Measurements from ENCODE around the gene PRKCB. TPM values are rescaled to one million over a fixed set of nuclear protein-coding genes. Genes with fewer than 3 reads are reported as not detected.
"Not testable (repeated sequence)": the region's sequence is repeated elsewhere in the genome, so short reads cannot be mapped to it uniquely, and the experiment has no call there.

The PRKCB gene
- total RNA-seq, 2 experiments from 2014 or later: 75.8 to 82.6 TPM

GRCh38 chr16:23900480-23901177 lies 64.8 kb downstream of the PRKCB start:
- no peak overlapping the region for H3K27ac Mint-ChIP-seq
- DNase-seq: no peak
- peaks cover 23% of the 10 kb centered on the region for H3K36me3 Mint-ChIP-seq
- no peaks in the 10 kb centered on the region for H3K27me3 Mint-ChIP-seq
- peaks cover 48% of the 10 kb centered on the region for H3K4me1 Mint-ChIP-seq
- H3K4me3 Mint-ChIP-seq: no peak overlapping the region
- H3K9me3 Mint-ChIP-seq: no peaks in the 10 kb centered on the region

DNA sequence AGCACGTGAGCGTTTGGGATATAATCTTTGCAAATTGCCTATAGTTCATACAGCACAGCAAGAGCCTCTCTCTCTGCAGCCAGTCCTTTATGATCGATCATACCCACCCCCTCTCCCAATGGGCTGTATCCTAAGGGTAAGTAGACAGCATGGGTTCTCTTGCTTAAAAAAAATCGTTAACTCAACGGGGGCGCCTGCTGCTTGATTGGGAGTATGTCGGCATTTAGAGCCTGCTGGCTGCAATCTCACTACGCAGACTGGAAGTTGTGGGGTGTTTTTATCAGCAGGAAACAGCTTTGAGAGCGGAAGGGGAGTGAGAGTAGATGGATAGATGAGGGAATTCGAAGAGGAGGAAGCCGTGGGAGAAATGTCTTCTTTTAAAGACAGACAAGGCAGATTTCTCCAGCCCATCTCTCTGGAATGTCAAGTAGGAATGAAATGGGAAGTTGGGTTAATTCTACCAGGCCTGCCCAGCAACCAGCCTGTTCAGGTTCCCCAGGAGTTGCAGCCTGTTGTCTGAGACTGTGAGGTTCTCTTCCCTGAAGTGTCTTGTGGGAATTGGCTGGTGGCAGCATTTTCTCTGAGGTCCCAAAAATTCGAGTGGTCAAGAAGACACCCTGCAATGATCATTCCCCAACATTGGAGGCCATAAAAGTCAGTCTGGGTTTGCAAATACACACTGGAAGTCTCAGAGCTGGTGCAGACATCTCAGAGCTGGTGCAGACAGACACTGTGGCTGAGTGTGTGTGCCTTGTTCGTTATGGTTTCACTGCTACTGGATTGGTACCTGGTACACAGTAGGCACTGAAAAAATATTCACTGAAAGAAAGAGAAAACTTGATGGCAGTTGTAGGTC lies 65.6 kb downstream of the PRKCB start:
- H3K27ac Mint-ChIP-seq: peak overlapping the region; percentile 57
- DNase-seq: no peak

DNA sequence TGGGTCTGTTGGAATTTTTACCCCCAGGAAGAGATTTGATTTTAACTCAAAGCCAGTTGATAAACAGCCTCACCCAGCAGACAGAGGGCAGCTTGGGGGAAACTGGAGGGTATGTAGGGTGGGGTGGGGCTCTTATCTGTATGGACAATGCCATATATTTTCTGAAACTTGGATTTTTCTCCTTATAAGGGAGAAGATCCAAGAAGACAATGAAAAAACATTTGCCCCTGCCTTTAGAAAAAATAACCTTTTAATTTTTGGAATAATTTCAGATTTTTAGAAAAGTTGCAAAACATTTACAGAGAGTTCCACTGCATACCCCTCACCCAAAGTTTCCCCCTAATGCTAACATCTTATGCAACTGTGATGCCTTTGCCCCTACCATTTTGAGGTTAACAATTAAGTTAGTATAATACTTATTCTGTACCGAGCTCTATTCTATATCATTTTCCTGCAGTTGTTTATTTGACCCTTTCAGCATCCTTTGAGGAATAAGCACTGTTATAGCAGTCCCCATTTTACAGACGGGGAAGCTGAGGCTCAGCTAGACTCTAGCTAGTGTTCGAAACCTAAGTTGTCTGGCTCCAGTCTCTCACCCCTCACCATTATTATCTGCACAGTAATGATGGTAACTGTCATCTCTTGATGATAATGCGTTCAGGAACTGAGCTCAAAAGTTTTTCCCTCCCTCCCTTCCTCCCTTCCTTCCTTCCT lies 66.4 kb downstream of the PRKCB start:
- peaks cover 14% of the 10 kb centered on the region for H3K36me3 Mint-ChIP-seq
- DNase-seq: no peak
- peaks cover 53% of the 10 kb centered on the region for H3K4me1 Mint-ChIP-seq
- no peaks in the 10 kb centered on the region for H3K27me3 Mint-ChIP-seq
- H3K9me3 Mint-ChIP-seq: no peaks in the 10 kb centered on the region
- no peak overlapping the region for H3K27ac Mint-ChIP-seq
- H3K4me3 Mint-ChIP-seq: no peak overlapping the region

More for the DNA sequence above, 65.6 kb downstream of the PRKCB start:
- Mint-ChIP-seq H3K4me3 (peak overlapping the region; percentile 33), H3K4me1 (peaks cover 52% of the 10 kb centered on the region), H3K9me3 (no peaks in the 10 kb centered on the region), H3K27me3 (no peaks in the 10 kb centered on the region), H3K36me3 (peaks cover 20% of the 10 kb centered on the region)

- Mint-ChIP-seq H3K4me1 (peaks cover 51% of the 10 kb centered on the region), H3K27ac (peak overlapping the region; percentile 9), H3K36me3 (peaks cover 14% of the 10 kb centered on the region), H3K9me3 (no peaks in the 10 kb centered on the region), H3K27me3 (no peaks in the 10 kb centered on the region), H3K4me3 (no peak overlapping the region)
- DNase-seq: no peak
These were observed 67.1 kb downstream of the PRKCB start for GRCh38 chr16:23902748-23903414.

- DNase-seq: no peak
- H3K9me3 Mint-ChIP-seq: peaks cover 2% of the 10 kb centered on the region
- peaks cover 23% of the 10 kb centered on the region for H3K36me3 Mint-ChIP-seq
- no peak overlapping the region for H3K27ac Mint-ChIP-seq
- no peak overlapping the region for H3K4me3 Mint-ChIP-seq
- H3K27me3 Mint-ChIP-seq: no peaks in the 10 kb centered on the region
- peaks cover 63% of the 10 kb centered on the region for H3K4me1 Mint-ChIP-seq
These were observed 69.2 kb downstream of the PRKCB start for GRCh38 chr16:23905027-23905426.

DNA sequence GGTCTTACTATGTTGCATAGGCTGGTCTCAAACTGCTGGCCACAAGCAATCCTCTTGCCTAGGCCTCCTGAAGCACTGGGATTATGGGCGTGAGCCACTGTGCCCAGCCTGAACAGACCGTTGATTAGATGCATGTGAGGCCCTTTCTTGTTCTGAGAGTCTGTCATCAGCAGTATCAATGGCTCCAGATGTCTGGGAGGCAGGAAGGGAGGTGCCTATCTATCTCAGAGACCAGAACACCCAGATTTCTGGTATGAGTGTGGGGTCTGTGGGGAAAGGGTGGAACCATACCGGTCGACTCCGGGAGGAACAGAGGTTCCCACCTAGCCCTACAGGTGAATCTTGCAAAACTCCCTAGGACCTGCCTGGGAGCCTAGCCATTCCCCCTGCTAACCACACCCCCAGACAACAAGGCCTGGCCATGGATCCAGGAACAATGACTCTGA lies 71.7 kb downstream of the PRKCB start:
- Mint-ChIP-seq H3K27me3 (no peaks in the 10 kb centered on the region), H3K4me3 (no peak overlapping the region), H3K27ac (no peak overlapping the region), H3K4me1 (peaks cover 50% of the 10 kb centered on the region), H3K36me3 (peaks cover 29% of the 10 kb centered on the region), H3K9me3 (peaks cover 4% of the 10 kb centered on the region)
- DNase-seq: no peak

DNA sequence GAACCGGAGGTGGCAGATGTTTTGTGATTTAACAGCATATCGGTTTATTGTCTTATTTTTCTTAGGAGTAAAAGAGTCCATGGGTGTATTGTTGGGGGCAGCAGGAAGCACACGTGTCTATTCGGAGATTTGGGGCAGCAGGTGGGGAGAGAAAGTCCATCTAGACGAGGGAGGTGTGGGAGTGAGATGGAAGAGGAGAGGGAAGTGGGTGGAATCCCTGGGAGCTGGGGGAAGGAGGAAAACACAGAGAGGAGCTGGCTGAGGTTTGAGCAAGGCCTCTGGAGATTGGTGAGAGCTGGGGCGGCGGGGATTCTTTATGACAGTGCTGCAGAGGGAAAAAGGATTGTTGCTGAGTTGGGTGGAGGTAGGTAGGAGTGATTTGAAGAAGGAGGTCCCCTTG lies 72.1 kb downstream of the PRKCB start:
- Mint-ChIP-seq H3K27me3 (no peaks in the 10 kb centered on the region), H3K36me3 (peaks cover 29% of the 10 kb centered on the region), H3K27ac (no peak overlapping the region), H3K4me1 (peaks cover 51% of the 10 kb centered on the region), H3K4me3 (no peak overlapping the region), H3K9me3 (peaks cover 4% of the 10 kb centered on the region)
- no peak for DNase-seq

DNA sequence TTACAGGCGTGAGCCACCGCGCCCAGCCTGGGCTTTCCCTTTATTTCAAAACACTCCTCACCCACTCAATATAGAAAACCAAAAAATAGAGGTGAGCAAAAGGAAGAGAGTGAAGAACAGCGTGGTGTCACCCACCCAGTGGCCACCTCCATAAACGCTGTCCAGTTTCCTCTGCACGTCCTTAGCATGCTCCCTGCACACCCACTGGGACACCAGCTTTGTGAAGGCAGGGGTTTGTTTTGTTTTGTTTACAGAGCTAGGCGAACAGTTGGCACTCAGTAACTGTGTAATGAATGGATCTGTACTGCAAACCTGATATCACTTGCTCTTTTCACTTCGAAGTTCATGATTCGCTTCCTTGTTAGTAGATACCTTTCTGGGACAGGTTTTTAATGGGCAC lies 73.0 kb downstream of the PRKCB start:
- no peak for DNase-seq
- Mint-ChIP-seq H3K36me3 (peaks cover 28% of the 10 kb centered on the region), H3K9me3 (peaks cover 4% of the 10 kb centered on the region), H3K27ac (no peak overlapping the region), H3K4me1 (peaks cover 49% of the 10 kb centered on the region), H3K27me3 (no peaks in the 10 kb centered on the region), H3K4me3 (no peak overlapping the region)

- Mint-ChIP-seq H3K4me1 (peaks cover 54% of the 10 kb centered on the region), H3K4me3 (no peak overlapping the region), H3K36me3 (peaks cover 28% of the 10 kb centered on the region), H3K27ac (peak overlapping the region; percentile 18), H3K27me3 (no peaks in the 10 kb centered on the region), H3K9me3 (peaks cover 4% of the 10 kb centered on the region)
- DNase-seq: no peak
These were observed 74.1 kb downstream of the PRKCB start for GRCh38 chr16:23909792-23910418.

- H3K27ac Mint-ChIP-seq: no peak overlapping the region
- H3K27me3 Mint-ChIP-seq: no peaks in the 10 kb centered on the region
- peaks cover 10% of the 10 kb centered on the region for H3K9me3 Mint-ChIP-seq
- H3K4me3 Mint-ChIP-seq: no peak overlapping the region
- DNase-seq: no peak
- H3K36me3 Mint-ChIP-seq: peaks cover 29% of the 10 kb centered on the region
- peaks cover 38% of the 10 kb centered on the region for H3K4me1 Mint-ChIP-seq
These were observed 79.3 kb downstream of the PRKCB start for GRCh38 chr16:23914946-23915530.

- Mint-ChIP-seq H3K9me3 (peaks cover 13% of the 10 kb centered on the region), H3K36me3 (peaks cover 37% of the 10 kb centered on the region), H3K4me1 (peaks cover 45% of the 10 kb centered on the region)
- H3K4me3 Mint-ChIP-seq, H3K27ac Mint-ChIP-seq, DNase-seq, H3K27me3 Mint-ChIP-seq: not testable (repeated sequence)
These were observed 80.8 kb downstream of the PRKCB start for GRCh38 chr16:23916552-23916951.

DNA sequence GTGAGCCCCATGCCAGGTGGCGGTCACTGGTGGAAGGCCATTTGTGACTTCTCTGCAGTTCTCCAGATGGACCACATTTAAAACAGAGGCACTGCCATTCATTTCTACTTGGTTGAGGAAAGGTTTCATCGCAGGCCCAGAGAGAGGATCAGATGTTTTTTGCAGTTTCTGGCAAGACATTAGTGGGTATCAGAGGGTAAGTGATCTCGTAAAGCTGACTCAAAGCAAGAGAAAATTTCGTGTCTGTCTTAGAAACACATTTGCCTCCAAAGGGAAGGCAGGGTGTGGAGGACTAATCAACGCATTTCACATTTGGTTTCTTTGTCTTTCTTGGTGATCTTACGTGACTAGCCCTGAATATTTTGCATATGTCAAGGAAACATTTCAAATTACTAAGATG lies 81.8 kb downstream of the PRKCB start:
- Mint-ChIP-seq H3K4me1 (peaks cover 54% of the 10 kb centered on the region), H3K27ac (peak overlapping the region; percentile 1), H3K9me3 (peaks cover 13% of the 10 kb centered on the region), H3K36me3 (peaks cover 35% of the 10 kb centered on the region), H3K27me3 (no peaks in the 10 kb centered on the region), H3K4me3 (no peak overlapping the region)
- no peak for DNase-seq

DNA sequence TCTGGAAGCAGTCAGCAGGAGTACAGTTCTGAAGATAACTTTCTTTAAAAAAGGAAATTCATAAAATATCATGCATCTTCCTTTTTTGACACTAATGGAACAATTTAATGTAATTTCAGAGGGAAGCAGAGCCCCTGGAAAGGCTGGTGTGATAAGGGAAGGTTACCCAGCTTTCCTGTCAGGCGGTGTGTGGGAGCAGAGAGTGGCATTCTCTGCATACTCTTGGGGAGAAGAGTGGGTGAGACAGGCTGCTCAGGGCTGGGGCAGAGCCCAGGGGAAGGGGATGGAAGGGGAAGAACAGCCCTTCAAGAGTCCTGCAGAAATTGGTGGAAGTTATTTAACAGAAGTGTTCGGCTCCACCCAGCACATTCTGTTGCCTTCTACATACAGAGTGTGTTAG lies 84.7 kb downstream of the PRKCB start:
- DNase-seq: no peak
- Mint-ChIP-seq H3K4me1 (peaks cover 55% of the 10 kb centered on the region), H3K36me3 (peaks cover 53% of the 10 kb centered on the region), H3K27ac (peak overlapping the region; percentile 57), H3K27me3 (no peaks in the 10 kb centered on the region), H3K9me3 (peaks cover 13% of the 10 kb centered on the region), H3K4me3 (no peak overlapping the region)

GRCh38 chr16:23920899-23921298 lies 85.1 kb downstream of the PRKCB start:
- H3K27me3 Mint-ChIP-seq: no peaks in the 10 kb centered on the region
- H3K36me3 Mint-ChIP-seq: peaks cover 57% of the 10 kb centered on the region
- peak; percentile 17 for DNase-seq
- H3K4me3 Mint-ChIP-seq: no peak overlapping the region
- H3K27ac Mint-ChIP-seq: peak overlapping the region; percentile 57
- H3K4me1 Mint-ChIP-seq: peaks cover 55% of the 10 kb centered on the region
- peaks cover 13% of the 10 kb centered on the region for H3K9me3 Mint-ChIP-seq
